ENCODE data around the gene MARCHF3.

DNA sequence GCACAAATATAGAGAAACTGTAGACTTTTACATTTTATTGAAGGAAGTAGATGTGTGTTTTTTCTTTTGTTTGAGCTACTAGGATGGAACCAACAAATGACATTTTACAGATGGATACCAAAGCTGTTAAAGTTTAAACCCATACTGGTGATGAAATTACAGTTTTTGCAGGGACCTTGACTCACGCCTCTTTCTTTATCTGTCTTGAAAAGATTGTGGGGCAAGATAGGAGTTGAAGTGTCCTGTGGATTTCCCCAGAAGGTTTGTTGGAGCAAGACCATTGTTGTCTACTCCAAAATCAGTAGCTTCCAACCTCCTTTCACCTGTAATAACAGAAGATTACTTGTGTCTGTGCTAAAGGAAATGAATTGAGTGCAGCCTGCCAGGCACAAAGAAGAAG is 47.0 kb upstream of the MARCHF3 start:
- TF ChIP-seq, protein P1, sequence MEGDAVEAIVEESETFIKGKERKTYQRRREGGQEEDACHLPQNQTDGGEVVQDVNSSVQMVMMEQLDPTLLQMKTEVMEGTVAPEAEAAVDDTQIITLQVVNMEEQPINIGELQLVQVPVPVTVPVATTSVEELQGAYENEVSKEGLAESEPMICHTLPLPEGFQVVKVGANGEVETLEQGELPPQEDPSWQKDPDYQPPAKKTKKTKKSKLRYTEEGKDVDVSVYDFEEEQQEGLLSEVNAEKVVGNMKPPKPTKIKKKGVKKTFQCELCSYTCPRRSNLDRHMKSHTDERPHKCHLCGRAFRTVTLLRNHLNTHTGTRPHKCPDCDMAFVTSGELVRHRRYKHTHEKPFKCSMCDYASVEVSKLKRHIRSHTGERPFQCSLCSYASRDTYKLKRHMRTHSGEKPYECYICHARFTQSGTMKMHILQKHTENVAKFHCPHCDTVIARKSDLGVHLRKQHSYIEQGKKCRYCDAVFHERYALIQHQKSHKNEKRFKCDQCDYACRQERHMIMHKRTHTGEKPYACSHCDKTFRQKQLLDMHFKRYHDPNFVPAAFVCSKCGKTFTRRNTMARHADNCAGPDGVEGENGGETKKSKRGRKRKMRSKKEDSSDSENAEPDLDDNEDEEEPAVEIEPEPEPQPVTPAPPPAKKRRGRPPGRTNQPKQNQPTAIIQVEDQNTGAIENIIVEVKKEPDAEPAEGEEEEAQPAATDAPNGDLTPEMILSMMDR (IDR thresholded peaks at IDR 0.05), result no peak
- TF ChIP-seq POLR2A (IDR thresholded peaks at IDR 0.05), result no peak
